Measurements from ENCODE around the gene PRDM16. TPM values are rescaled to one million over a fixed set of nuclear protein-coding genes. Genes with fewer than 3 reads are reported as not detected.

Gene PRDM16
- total and polyA plus RNA-seq, 7 donors: 0.04 to 1.2 (median 0.31) TPM

- DNase-seq (peak; percentile 71 to 84), ATAC-seq (peak; percentile 85 to 92 (median 89))
- peaks cover 0 to 8% (median 0%) of the 10 kb centered on the region in 3 donors for H3K27me3 ChIP-seq (ENCODE audit: insufficient read depth in 3 of 3, low read length in 2 of 3)
- H3K4me3 ChIP-seq: no peak overlapping the region
- WGBS, 3 donors: 25 to 30% (median 25%) methylated on average over 16 to 18 of the region's 18 CpGs
- peaks cover 21% of the 10 kb centered on the region for H3K4me1 ChIP-seq
- peak; percentile 98 for TF ChIP-seq CTCF (IDR thresholded peaks at IDR 0.05)
- H3K36me3 ChIP-seq (ENCODE audit: insufficient read depth in 1 of 2, low read depth in 1 of 2): no peaks in the 10 kb centered on the region
- no peak overlapping the region for H3K27ac ChIP-seq
- H3K9me3 ChIP-seq: no peaks in the 10 kb centered on the region
- intact Hi-C loops (cut with DNase I): loop anchor here (1.0 to 5.0 kb wide), 4 partner anchors 31 to 269 kb away; no protein-coding TSS in a partner anchor
Measured at GRCh38 chr1:3453203-3453761, 384.3 kb downstream of the PRDM16 start.

- peak; percentile 60 to 87 (median 71) for ATAC-seq
- Histone ChIP-seq H3K27ac (no peak within 1 kb of the TSS), H3K4me3 (peak within 1 kb of the TSS; percentile 66), H3K4me1 (peaks cover 29% of the 10 kb centered on the region), H3K36me3 (ENCODE audit: insufficient read depth in 1 of 2, low read depth in 1 of 2) (no peaks in the 10 kb centered on the region), H3K9me3 (no peaks in the 10 kb centered on the region), H3K27me3 (ENCODE audit: insufficient read depth in 3 of 3, low read length in 2 of 3) (peaks cover 0 to 8% (median 0%) of the 10 kb centered on the region in 3 donors)
- intact Hi-C loops (cut with DNase I): loop anchor here (1.0 to 5.0 kb wide), 4 partner anchors 30 to 268 kb away; no protein-coding TSS in a partner anchor
- 5 to 11% (median 7%) methylated on average over 36 to 84 of the region's 84 CpGs for WGBS, 3 donors
- DNase-seq: peak; percentile 60 to 76
- TF ChIP-seq CTCF (IDR thresholded peaks at IDR 0.05): peak; percentile 43
Measured at GRCh38 chr1:3453891-3454810, 385.1 kb downstream of the PRDM16 start, which contains the start of gene ARHGEF16. ARHGEF16 (plus strand) TSS chr1:3454665; CDS start chr1:3463085, 8,420 bp downstream.

- peaks cover 38% of the 10 kb centered on the region for H3K4me1 ChIP-seq
- peak overlapping the region; percentile 66 for H3K4me3 ChIP-seq
- H3K27me3 ChIP-seq (ENCODE audit: insufficient read depth in 3 of 3, low read length in 2 of 3): peaks cover 0 to 8% (median 0%) of the 10 kb centered on the region in 3 donors
- H3K36me3 ChIP-seq (ENCODE audit: insufficient read depth in 1 of 2, low read depth in 1 of 2): no peaks in the 10 kb centered on the region
- H3K9me3 ChIP-seq: no peaks in the 10 kb centered on the region
- 14 to 21% (median 21%) methylated on average over 27 to 46 of the region's 46 CpGs for WGBS, 3 donors
- intact Hi-C loops (cut with DNase I): loop anchor here in 1 of 2 donors (5.0 kb wide), 1 partner anchor 267 kb away; no protein-coding TSS in a partner anchor
- H3K27ac ChIP-seq: no peak overlapping the region
- ATAC-seq: no peak
- peak; percentile 46 to 62 for DNase-seq
- TF ChIP-seq CTCF (IDR thresholded peaks at IDR 0.05): no peak
Measured at GRCh38 chr1:3454811-3455618, 386.0 kb downstream of the PRDM16 start.

- Histone ChIP-seq H3K36me3 (ENCODE audit: insufficient read depth in 1 of 2, low read depth in 1 of 2) (no peaks in the 10 kb centered on the region), H3K27me3 (ENCODE audit: insufficient read depth in 3 of 3, low read length in 2 of 3) (peaks cover 0 to 8% (median 0%) of the 10 kb centered on the region in 3 donors), H3K4me3 (no peak overlapping the region), H3K4me1 (peaks cover 46% of the 10 kb centered on the region), H3K27ac (no peak overlapping the region), H3K9me3 (no peaks in the 10 kb centered on the region)
- TF ChIP-seq CTCF (IDR thresholded peaks at IDR 0.05): no peak
- ATAC-seq: no peak
- peak; percentile 6 to 29 for DNase-seq
- intact Hi-C loops (cut with DNase I): no loop called here
- 90 to 91% (median 90%) methylated on average over 18 of the region's 18 CpGs for WGBS, 3 donors
Measured at GRCh38 chr1:3455670-3456448, 386.9 kb downstream of the PRDM16 start.
